Suprapubic skin (tissue), 3 donors: ENCODE measurements around the gene TMED6.

Experiments
- EP300 ChIP-seq: sonication (generic); formaldehyde crosslinking; IDR thresholded peaks from one replicate; pipeline ENCODE4 v1.6.1; 2017; ENCODE audit warnings: antibody characterized with exemption
- TF ChIP-seq, protein P1 (sequence below), 2 donors: fragments of 200-600 bp in 1 of 2; fragments of 450-650 bp in 1 of 2; sonication (generic) in 1 of 2; IDR thresholded peaks; one replicate each; pipeline ENCODE4 v1.5.1; 2016 to 2019; ENCODE audit warnings: antibody characterized with exemption in 2 of 2, mild to moderate bottlenecking in 1 of 2, moderate library complexity in 1 of 2

DNA sequence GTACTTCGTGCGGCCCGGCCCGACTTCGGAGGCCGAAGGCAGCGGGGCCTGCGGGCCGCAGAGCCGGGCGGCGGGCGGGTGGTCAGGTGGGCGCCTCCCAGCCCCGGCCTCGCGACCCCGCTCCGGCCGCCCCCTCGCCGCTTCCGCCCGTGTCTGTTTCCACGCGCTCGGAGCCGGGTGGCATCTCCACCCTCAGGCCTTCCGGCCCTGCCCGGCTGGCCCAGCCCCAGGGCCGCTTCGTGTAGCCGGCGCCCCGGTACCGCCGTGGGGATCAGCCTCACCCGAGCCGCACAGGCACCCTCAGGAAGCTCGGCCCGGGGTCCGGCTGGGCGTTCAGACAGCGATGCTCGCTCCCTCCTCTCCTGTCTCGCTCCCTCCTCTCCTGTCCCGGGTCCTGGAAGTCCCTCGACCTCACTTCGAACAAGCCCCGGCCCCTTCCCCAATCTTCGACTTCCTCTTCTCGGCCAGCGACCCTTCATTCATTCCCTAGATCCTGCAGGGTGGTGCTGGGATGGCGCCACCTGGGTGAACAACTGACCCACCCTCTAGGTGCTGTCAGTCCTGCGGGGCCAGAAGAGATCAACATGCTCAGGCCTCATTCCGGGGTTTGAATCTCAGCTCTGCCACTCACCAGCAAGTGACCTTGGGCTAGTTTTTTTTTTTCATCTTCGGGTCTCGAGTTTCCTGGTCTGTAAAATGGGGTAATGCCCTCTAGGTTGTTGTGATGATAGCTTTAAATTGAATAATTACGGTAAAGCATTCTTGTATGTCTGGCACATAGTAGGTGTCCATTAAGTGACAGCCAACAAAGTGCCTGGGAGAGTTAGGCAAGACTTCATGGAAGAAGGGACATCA, 39.8 kb downstream of the TMED6 start:
- TF ChIP-seq, protein P1, sequence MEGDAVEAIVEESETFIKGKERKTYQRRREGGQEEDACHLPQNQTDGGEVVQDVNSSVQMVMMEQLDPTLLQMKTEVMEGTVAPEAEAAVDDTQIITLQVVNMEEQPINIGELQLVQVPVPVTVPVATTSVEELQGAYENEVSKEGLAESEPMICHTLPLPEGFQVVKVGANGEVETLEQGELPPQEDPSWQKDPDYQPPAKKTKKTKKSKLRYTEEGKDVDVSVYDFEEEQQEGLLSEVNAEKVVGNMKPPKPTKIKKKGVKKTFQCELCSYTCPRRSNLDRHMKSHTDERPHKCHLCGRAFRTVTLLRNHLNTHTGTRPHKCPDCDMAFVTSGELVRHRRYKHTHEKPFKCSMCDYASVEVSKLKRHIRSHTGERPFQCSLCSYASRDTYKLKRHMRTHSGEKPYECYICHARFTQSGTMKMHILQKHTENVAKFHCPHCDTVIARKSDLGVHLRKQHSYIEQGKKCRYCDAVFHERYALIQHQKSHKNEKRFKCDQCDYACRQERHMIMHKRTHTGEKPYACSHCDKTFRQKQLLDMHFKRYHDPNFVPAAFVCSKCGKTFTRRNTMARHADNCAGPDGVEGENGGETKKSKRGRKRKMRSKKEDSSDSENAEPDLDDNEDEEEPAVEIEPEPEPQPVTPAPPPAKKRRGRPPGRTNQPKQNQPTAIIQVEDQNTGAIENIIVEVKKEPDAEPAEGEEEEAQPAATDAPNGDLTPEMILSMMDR (IDR thresholded peaks at IDR 0.05): no peak
- no peak for TF ChIP-seq EP300
